ENCODE data around the gene DIAPH2. TPM values are rescaled to one million over a fixed set of nuclear protein-coding genes. Genes with fewer than 3 reads are reported as not detected.

DIAPH2 gene
- total RNA-seq, 2 donors from 2014 or later: 11.6 to 12.7 TPM

- H3K9me3 ChIP-seq: no peaks in the 10 kb centered on the region
Observed at GRCh38 chrX:96918864-96919263, 234.2 kb downstream of the DIAPH2 start.

GRCh38 chrX:96919672-96920071 lies 235.0 kb downstream of the DIAPH2 start:
- Histone ChIP-seq H3K27ac (no peak overlapping the region), H3K27me3 (no peaks in the 10 kb centered on the region), H3K36me3 (no peaks in the 10 kb centered on the region), H3K4me1 (no peaks in the 10 kb centered on the region), H3K9me3 (no peaks in the 10 kb centered on the region), H3K4me3 (no peak overlapping the region)
- TF ChIP-seq CTCF (IDR thresholded peaks at IDR 0.05): no peak
- DNase-seq (ENCODE audit: low spot score): no peak

More at GRCh38 chrX:96918864-96919263, 234.2 kb downstream of the DIAPH2 start:
- Histone ChIP-seq H3K27ac (no peak overlapping the region), H3K27me3 (no peaks in the 10 kb centered on the region), H3K4me3 (no peak overlapping the region), H3K4me1 (no peaks in the 10 kb centered on the region), H3K36me3 (no peaks in the 10 kb centered on the region)
- no peak for TF ChIP-seq CTCF (IDR thresholded peaks at IDR 0.05)
- no peak for DNase-seq (ENCODE audit: low spot score)

- Histone ChIP-seq H3K36me3 (no peaks in the 10 kb centered on the region), H3K27ac (no peak overlapping the region), H3K4me3 (no peak overlapping the region), H3K9me3 (no peaks in the 10 kb centered on the region), H3K4me1 (no peaks in the 10 kb centered on the region), H3K27me3 (no peaks in the 10 kb centered on the region)
- TF ChIP-seq CTCF (IDR thresholded peaks at IDR 0.05): no peak
- no peak for DNase-seq (ENCODE audit: low spot score)
Observed at GRCh38 chrX:96924581-96924980, 239.9 kb downstream of the DIAPH2 start.

- H3K27me3 ChIP-seq: no peaks in the 10 kb centered on the region
- H3K9me3 ChIP-seq: no peaks in the 10 kb centered on the region
- DNase-seq (ENCODE audit: low spot score): no peak
- no peak for TF ChIP-seq CTCF (IDR thresholded peaks at IDR 0.05)
- no peaks in the 10 kb centered on the region for H3K4me1 ChIP-seq
- no peaks in the 10 kb centered on the region for H3K36me3 ChIP-seq
- no peak overlapping the region for H3K4me3 ChIP-seq
- H3K27ac ChIP-seq: no peak overlapping the region
Observed at GRCh38 chrX:96929036-96929435, 244.4 kb downstream of the DIAPH2 start.

GRCh38 chrX:96957718-96958117 lies 273.1 kb downstream of the DIAPH2 start:
- TF ChIP-seq CTCF (IDR thresholded peaks at IDR 0.05): no peak
- H3K9me3 ChIP-seq: peaks cover 0 to 35% of the 10 kb centered on the region in 2 donors
- H3K4me3 ChIP-seq: no peak overlapping the region
- H3K36me3 ChIP-seq: no peaks in the 10 kb centered on the region
- no peaks in the 10 kb centered on the region for H3K4me1 ChIP-seq
- H3K27ac ChIP-seq: no peak overlapping the region
- no peaks in the 10 kb centered on the region for H3K27me3 ChIP-seq
- no peak for DNase-seq (ENCODE audit: low spot score)

GRCh38 chrX:96971812-96972211 lies 287.2 kb downstream of the DIAPH2 start:
- peaks cover 0 to 7% of the 10 kb centered on the region in 2 donors for H3K9me3 ChIP-seq
- TF ChIP-seq CTCF (IDR thresholded peaks at IDR 0.05): no peak
- no peaks in the 10 kb centered on the region for H3K36me3 ChIP-seq
- no peaks in the 10 kb centered on the region for H3K27me3 ChIP-seq
- no peak overlapping the region for H3K4me3 ChIP-seq
- no peaks in the 10 kb centered on the region for H3K4me1 ChIP-seq
- no peak for DNase-seq (ENCODE audit: low spot score)
- H3K27ac ChIP-seq: no peak overlapping the region
